Heart left ventricle (tissue), 13 donors: ENCODE results near the gene CENPK.

ENCODE experiments used
- CTCF ChIP-seq, 12 donors: fragments of 200-600 bp; sonication (generic) in 4 of 12; IDR thresholded peaks; one replicate each; pipeline versions ENCODE4 v1.5.0 to v1.8.0; 2018 to 2022; ENCODE audit warnings: antibody characterized with exemption in 12 of 12, mild to moderate bottlenecking in 5 of 12
- POLR2A ChIP-seq, 2 donors: fragments of 450-650 bp; IDR thresholded peaks; one replicate each; pipeline ENCODE4 v1.6.1; 2017; ENCODE audit warnings: antibody characterized with exemption in 2 of 2, mild to moderate bottlenecking in 2 of 2, moderate library complexity in 2 of 2
- donor health status: ischemic (EF 13 %, LVEDD 7.1; RV severe dilation, severe dysfunction).
- donor health status: DM: no; HTN: yes; CAD: no.
- donor health status: DM: no; HTN: no; CAD: no.
- donor health status: ischemic (EF 25% LVEDD 6.9; RV normal size, moderate dysfunction).
- donor health status: ischemic (EF 25% LVEDD 5.7; RV mildly dilated, moderate dysfunction).
- donor health status: ischemic (EF 35%, LVEDD 5.7; RV mildly dilated, moderate dysfunction).
- donor health status: nonischemic (EF 11% LVEDD 7.7; RV severe dilation, severe dysfunction).
- donor health status: DM: yes; HTN: yes; CAD: no.
- donor health status: PGD.
- donor health status: ischemic (EF 29% LVEDD 5.4; RV normal size, mild dysfunction).
- donor health status: nonischemic (EF 23%, LVEDD 6.1; RV moderate dilation, normal function).

GRCh38 chr5:65539827-65540226, 23.1 kb downstream of the CENPK start:
- TF ChIP-seq CTCF (IDR thresholded peaks at IDR 0.05) (no peak), POLR2A (IDR thresholded peaks at IDR 0.05) (no peak)
